Common myeloid progenitor, CD34-positive (primary cell): ENCODE measurements around the gene RNF114.
"Not testable (repeated sequence)": the region's sequence is repeated elsewhere in the genome, so short reads cannot be mapped to it uniquely, and the experiment has no call there.

Experiments used
- CTCF ChIA-PET: fragments of 350-600 bp; sonication (Branson Sonifier 250); formaldehyde crosslinking; loops from one replicate; lab custom pipeline; 2021; ENCODE audit warnings: antibody characterized with exemption; lab: Charles Lee
- POLR2A ChIA-PET: fragments of 350-600 bp; sonication (Branson Sonifier 250); formaldehyde crosslinking; loops from one replicate; lab custom pipeline; 2021; ENCODE audit warnings: antibody characterized with exemption; lab: Charles Lee
- DNase-seq, 3 donors: peaks; one replicate each; pipeline versions ENCODE4 v3.0.0 to v3.0.0-alpha.2; 2013
- H3K27ac ChIP-seq, 2 experiments: 1 replicate in 1 of 2; 2 replicates in 1 of 2; pipeline ENCODE4 v1.7.0; 2013; ENCODE audit warnings: inconsistent platforms in 2 of 2, low read length in 2 of 2, mild to moderate bottlenecking in 2 of 2, low read depth in 1 of 2, moderate library complexity in 1 of 2; ENCODE audit not compliant: severe bottlenecking in 2 of 2, insufficient read depth in 1 of 2, poor library complexity in 1 of 2
- H3K27me3 ChIP-seq, 5 experiments: replicated peaks in 2 of 5; 1 replicate in 3 of 5; 2 replicates in 2 of 5; pipeline versions ENCODE4 v1.6.1 to v1.7.0; 2013; ENCODE audit warnings: low read length in 4 of 5, mild to moderate bottlenecking in 2 of 5, moderate library complexity in 2 of 5, inconsistent platforms in 1 of 5; ENCODE audit not compliant: insufficient read depth in 5 of 5, control insufficient read depth in 4 of 5
- H3K36me3 ChIP-seq, 4 experiments: 1 replicate in 2 of 4; 2 replicates in 2 of 4; pipeline versions ENCODE4 v1.6.1 to v1.7.0; 2013; ENCODE audit warnings: low read length in 3 of 4, control low read depth in 1 of 4, mild to moderate bottlenecking in 1 of 4; ENCODE audit not compliant: control insufficient read depth in 4 of 4, insufficient read depth in 4 of 4
- H3K4me1 ChIP-seq, 4 experiments: 1 replicate in 3 of 4; 2 replicates in 1 of 4; pipeline versions ENCODE4 v1.6.1 to v1.7.1; 2013; ENCODE audit warnings: low read length in 3 of 4, mild to moderate bottlenecking in 3 of 4, control low read depth in 1 of 4, inconsistent platforms in 1 of 4, moderate library complexity in 1 of 4; ENCODE audit not compliant: control insufficient read depth in 4 of 4, insufficient read depth in 4 of 4; ENCODE audit errors: control extremely low read depth in 1 of 4
- H3K4me3 ChIP-seq, 7 experiments: 1 replicate in 4 of 7; 2 replicates in 3 of 7; pipeline versions ENCODE4 v1.5.1 to v1.7.0; 2013; ENCODE audit warnings: mild to moderate bottlenecking in 7 of 7, low read length in 6 of 7, moderate library complexity in 6 of 7, inconsistent platforms in 2 of 7, low read depth in 2 of 7, control low read depth in 1 of 7; ENCODE audit not compliant: insufficient read depth in 4 of 7, control insufficient read depth in 1 of 7; ENCODE audit errors: extremely low read depth in 1 of 7
- H3K9me3 ChIP-seq, 5 experiments: 1 replicate in 4 of 5; 2 replicates in 1 of 5; pipeline versions ENCODE4 v1.6.1 to v1.7.1; 2013; ENCODE audit warnings: low read length in 4 of 5, mild to moderate bottlenecking in 2 of 5, inconsistent platforms in 1 of 5, low read depth in 1 of 5, moderate library complexity in 1 of 5; ENCODE audit not compliant: control insufficient read depth in 4 of 5, insufficient read depth in 2 of 5; ENCODE audit errors: control extremely low read depth in 1 of 5
- WGBS: methylation state at CpG from one replicate; pipeline ENCODE4 v1.1.5; 2013; ENCODE audit not compliant: insufficient coverage; 5-methylcytosine and 5-hydroxymethylcytosine counted together

RNF114 gene

GRCh38 chr20:49976542-49976941 is 40.3 kb downstream of the RNF114 start:
- H3K9me3 ChIP-seq = no peaks in the 10 kb centered on the region
- H3K27me3 ChIP-seq = no peaks in the 10 kb centered on the region
- ChIA-PET CTCF (interaction anchor here (0.7 to 13.3 kb wide), 8 partner anchors 10 to 204 kb away, joined by 3 to 314 read pairs (median 4); no protein-coding TSS in a partner anchor), POLR2A (no interaction called here)
- H3K36me3 ChIP-seq = no peaks in the 10 kb centered on the region
- DNase-seq = no peak
- H3K4me1 ChIP-seq = peaks cover 0 to 16% (median 8%) of the 10 kb centered on the region in 4 experiments
- H3K27ac ChIP-seq = no peak overlapping the region
- no peak overlapping the region for H3K4me3 ChIP-seq
- WGBS = 100% methylated on average over 1 of the region's 2 CpGs

GRCh38 chr20:49977740-49978139 is 41.5 kb downstream of the RNF114 start:
- H3K9me3 ChIP-seq, H3K27me3 ChIP-seq, H3K4me3 ChIP-seq, DNase-seq, H3K36me3 ChIP-seq, H3K27ac ChIP-seq, POLR2A ChIA-PET: not testable (repeated sequence)
- WGBS = 100% methylated on average over 2 of the region's 2 CpGs
- CTCF ChIA-PET = interaction anchor here (1.0 to 13.3 kb wide), 9 partner anchors 10 to 142 kb away, joined by 3 to 314 read pairs (median 6); no protein-coding TSS in a partner anchor
- peaks cover 0 to 26% (median 17%) of the 10 kb centered on the region in 4 experiments for H3K4me1 ChIP-seq

GRCh38 chr20:49978685-49979029 is 42.5 kb downstream of the RNF114 start:
- peaks cover 0 to 34% (median 26%) of the 10 kb centered on the region in 4 experiments for H3K4me1 ChIP-seq
- no peak for DNase-seq
- H3K27ac ChIP-seq = no peak overlapping the region
- H3K27me3 ChIP-seq = no peaks in the 10 kb centered on the region
- H3K4me3 ChIP-seq = no peak overlapping the region
- H3K36me3 ChIP-seq = no peaks in the 10 kb centered on the region
- no peaks in the 10 kb centered on the region for H3K9me3 ChIP-seq
- ChIA-PET CTCF (interaction anchor here (0.7 to 13.3 kb wide), 25 partner anchors 8 to 203 kb away, joined by 3 to 314 read pairs (median 5); partner anchors contain the start of gene RNF114), POLR2A (interaction anchor here (1.6 kb wide), 1 partner anchor 92 kb away, joined by 10 read pairs; no protein-coding TSS in a partner anchor)
- no CpG with 5 or more reads among the region's 3 CpGs for WGBS

GRCh38 chr20:49979030-49979832 is 43.0 kb downstream of the RNF114 start:
- Histone ChIP-seq H3K4me3 (peak overlapping the region in 4 of 7 experiments; percentile 23 to 59 (median 54)), H3K36me3 (peaks cover 0 to 3% (median 0%) of the 10 kb centered on the region in 4 experiments), H3K27ac (no peak overlapping the region), H3K27me3 (no peaks in the 10 kb centered on the region), H3K4me1 (peaks cover 0 to 40% (median 30%) of the 10 kb centered on the region in 4 experiments), H3K9me3 (no peaks in the 10 kb centered on the region)
- CTCF ChIA-PET = interaction anchor here (0.6 to 13.3 kb wide), 29 partner anchors 9 to 202 kb away, joined by 3 to 314 read pairs (median 5); partner anchors contain the start of gene RNF114
- WGBS = 14% methylated on average over 23 of the region's 37 CpGs
- DNase-seq = peak; percentile 48 to 79 (median 74)
- POLR2A ChIA-PET = interaction anchor here (1.6 kb wide), 1 partner anchor 91 kb away, joined by 10 read pairs; no protein-coding TSS in a partner anchor

GRCh38 chr20:49980140-49981008 is 44.2 kb downstream of the RNF114 start:
- no peaks in the 10 kb centered on the region for H3K27me3 ChIP-seq
- H3K36me3 ChIP-seq = peaks cover 0 to 3% (median 0%) of the 10 kb centered on the region in 4 experiments
- peaks cover 0 to 51% (median 31%) of the 10 kb centered on the region in 4 experiments for H3K4me1 ChIP-seq
- H3K9me3 ChIP-seq = no peaks in the 10 kb centered on the region
- no peak overlapping the region for H3K4me3 ChIP-seq
- ChIA-PET POLR2A (interaction anchor here (3.4 kb wide), 1 partner anchor 89 kb away, joined by 11 read pairs; no protein-coding TSS in a partner anchor), CTCF (interaction anchor here (0.7 to 13.3 kb wide), 18 partner anchors 9 to 199 kb away, joined by 3 to 314 read pairs (median 6); no protein-coding TSS in a partner anchor)
- 86% methylated on average over 8 of the region's 11 CpGs for WGBS
- DNase-seq = no peak
- H3K27ac ChIP-seq = no peak overlapping the region

- Histone ChIP-seq H3K9me3 (no peaks in the 10 kb centered on the region), H3K4me3 (peak overlapping the region in 2 of 7 experiments; percentile 29 to 46), H3K27ac (peak overlapping the region in 1 of 2 experiments; percentile 14), H3K4me1 (peaks cover 0 to 62% (median 35%) of the 10 kb centered on the region in 4 experiments), H3K36me3 (peaks cover 0 to 3% (median 0%) of the 10 kb centered on the region in 4 experiments), H3K27me3 (no peaks in the 10 kb centered on the region)
- DNase-seq = no peak
- ChIA-PET POLR2A (interaction anchor here (0.6 to 3.4 kb wide), 4 partner anchors 29 to 90 kb away, joined by 3 to 11 read pairs (median 4); no protein-coding TSS in a partner anchor), CTCF (interaction anchor here (0.7 to 13.3 kb wide), 18 partner anchors 8 to 139 kb away, joined by 3 to 314 read pairs (median 4); no protein-coding TSS in a partner anchor)
- WGBS = 91% methylated on average over 17 of the region's 23 CpGs
Observed at GRCh38 chr20:49981218-49982071, 45.2 kb downstream of the RNF114 start.
